Skin of body (tissue), 2 donors: Measurements from ENCODE around the gene PBOV1. TPM values are rescaled to one million over a fixed set of nuclear protein-coding genes. Genes with fewer than 3 reads are reported as not detected.

Source experiments
- DNase-seq: peaks from one replicate; lab custom pipeline; 2025; lab: John Stamatoyannopoulos, UW
- total RNA-seq: library from RNA; depleted of rRNA; stranded (reverse); fragments of >200 nt; gene quantifications from one replicate; pipeline ENCODE4 v1.2.3, GENCODE V29; 2014

The PBOV1 gene
- total RNA-seq = not detected

DNA sequence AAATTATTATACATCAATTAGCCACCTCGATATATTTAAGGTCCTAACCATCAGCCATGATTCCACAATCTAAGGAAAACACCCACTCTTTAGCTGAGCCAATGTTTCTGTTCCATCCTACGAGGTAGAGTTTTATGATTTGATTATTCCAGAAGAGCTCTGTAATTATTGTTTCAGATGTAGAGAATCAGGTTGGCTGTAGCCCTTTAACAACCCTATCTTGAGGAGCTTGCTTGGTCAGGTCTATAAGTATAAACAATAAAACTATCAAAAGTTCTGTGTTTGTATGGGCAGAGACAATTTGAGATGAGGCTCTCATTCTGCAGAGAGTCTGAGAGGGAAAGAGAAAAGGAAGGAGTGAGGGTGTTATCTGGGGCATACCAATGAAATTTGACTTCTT lies at the start of gene PBOV1:
Gene PBOV1, minus strand, starts transcription at position 43 of the 400 bp plus-strand sequence. CDS start 96 bp downstream, outside the sequence.
- DNase-seq = no peak

DNA sequence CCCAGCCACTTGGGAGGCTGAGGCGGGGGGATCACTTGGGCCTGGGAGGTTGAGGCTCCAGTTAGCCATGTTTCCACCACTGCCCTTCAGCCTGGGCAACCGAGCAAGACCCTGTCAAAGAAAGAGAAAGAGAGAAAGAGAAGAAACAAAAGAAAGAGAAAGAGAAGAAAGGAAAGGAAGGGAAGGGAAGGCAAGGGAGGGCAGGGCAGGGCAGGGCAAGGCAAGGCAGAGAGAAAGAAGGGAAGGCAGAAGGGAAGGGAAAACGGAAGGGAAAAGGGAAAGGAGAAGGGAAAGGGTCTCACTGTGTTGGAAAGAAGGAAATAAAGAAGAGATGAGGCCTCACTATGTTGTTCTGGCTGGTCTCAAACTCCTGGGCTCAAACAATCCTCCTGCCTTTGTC lies 47.8 kb upstream of the PBOV1 start:
- DNase-seq = no peak

- no peak for DNase-seq
Measured at GRCh38 chr6:138264372-138264880, 46.1 kb upstream of the PBOV1 start.

- DNase-seq = no peak
Measured at GRCh38 chr6:138263963-138264362, 45.7 kb upstream of the PBOV1 start.

- DNase-seq = peak; percentile 16
Measured at GRCh38 chr6:138261116-138261780, 43.0 kb upstream of the PBOV1 start.

DNA sequence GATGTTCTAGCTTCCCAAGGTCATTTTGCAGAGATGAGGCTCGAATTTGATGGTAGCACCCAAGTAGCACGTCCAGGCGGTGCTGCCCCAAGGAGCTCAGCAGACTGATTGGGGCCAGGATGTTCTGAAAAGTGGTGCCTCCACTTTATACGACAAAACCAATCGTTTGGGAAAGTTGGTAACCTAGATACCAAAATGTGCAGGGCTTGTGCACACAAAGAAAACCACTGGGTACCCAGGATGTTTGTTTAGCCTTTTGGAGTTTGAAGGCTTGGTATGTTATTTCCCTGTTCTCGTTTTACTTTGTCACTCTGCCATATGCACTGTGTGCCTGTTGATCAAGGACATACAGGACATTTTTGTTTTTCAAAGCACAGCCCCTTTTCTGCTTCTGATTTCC lies 40.7 kb upstream of the PBOV1 start:
- DNase-seq = no peak

GRCh38 chr6:138258197-138258596 lies 39.9 kb upstream of the PBOV1 start:
- DNase-seq = no peak

GRCh38 chr6:138257638-138258040 lies 39.3 kb upstream of the PBOV1 start:
- DNase-seq = no peak

GRCh38 chr6:138255443-138255842 lies 37.2 kb upstream of the PBOV1 start:
- DNase-seq = no peak

DNA sequence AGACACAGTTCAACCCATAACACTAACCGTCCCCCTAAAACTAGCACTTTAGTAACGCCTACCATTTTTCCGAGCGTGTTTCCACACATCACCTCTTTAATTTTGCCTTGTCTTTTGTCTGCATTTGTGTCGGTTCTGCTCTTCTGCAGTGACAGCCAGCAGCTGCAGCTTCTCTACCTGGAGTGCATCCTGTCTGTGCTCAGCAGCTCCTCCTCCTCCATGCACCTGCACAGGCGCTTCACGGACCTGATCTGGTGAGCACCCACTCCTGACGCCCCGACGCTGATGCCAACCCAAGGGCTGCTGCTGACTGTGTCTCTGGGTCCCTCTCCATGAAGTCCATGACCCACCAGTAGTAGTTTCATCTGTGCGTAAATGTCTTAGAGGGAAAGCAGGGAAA lies 35.4 kb upstream of the PBOV1 start:
- DNase-seq = no peak

DNA sequence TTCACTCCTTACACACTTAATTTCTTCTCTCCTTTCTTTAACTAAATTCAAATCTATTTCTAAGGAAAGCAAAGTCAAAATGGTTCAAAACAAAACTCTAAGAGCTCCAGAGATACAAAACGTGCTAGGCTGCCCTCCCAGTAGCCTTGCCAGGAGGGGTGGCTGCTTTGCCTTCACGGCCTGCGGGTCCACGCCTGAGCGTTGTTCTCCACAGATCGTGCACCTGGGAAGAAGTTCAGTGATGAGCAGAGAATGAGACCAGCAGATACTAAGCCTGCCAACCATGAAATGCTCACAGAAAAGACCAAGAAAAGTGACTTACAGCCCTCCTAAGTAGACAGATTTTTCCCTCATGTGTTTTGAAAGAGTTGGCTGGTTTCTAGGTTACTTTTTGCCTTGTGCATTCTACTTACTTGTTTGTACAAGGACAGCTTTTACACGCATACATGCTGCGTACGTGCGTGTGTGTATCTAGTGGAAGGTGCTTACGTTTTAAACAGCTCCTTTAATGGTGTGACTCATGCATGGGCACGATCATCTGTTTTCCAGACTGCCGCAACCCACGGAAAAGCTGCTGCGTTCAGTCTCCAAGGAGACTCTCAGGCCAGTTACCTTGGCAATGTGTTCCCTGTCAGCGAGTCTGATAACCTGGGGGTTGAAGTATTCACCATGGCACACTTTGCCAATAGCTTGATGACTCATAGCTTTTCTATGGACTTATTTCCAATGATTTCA lies 32.4 kb upstream of the PBOV1 start:
- DNase-seq = no peak

DNA sequence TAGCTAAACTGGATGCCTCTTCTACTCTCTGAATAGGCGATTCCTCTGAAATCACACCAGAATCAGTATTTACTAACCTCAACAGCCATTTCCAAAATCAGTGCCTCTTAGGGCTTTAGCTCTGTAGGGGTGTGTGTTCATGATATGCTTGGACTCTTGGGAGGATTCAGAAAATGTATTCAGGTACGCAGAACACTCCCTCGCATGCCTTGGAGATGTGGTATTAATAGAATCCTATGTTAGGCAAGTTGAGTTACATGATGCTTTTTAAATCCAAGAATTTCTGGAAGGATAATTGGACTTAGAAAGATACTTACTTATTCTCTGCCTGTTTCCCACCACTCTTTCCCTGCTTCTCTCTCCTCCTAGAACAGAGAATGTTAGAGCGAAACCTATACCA lies 31.8 kb upstream of the PBOV1 start:
- DNase-seq = no peak

GRCh38 chr6:138248878-138249277 lies 30.6 kb upstream of the PBOV1 start:
- no peak for DNase-seq

DNA sequence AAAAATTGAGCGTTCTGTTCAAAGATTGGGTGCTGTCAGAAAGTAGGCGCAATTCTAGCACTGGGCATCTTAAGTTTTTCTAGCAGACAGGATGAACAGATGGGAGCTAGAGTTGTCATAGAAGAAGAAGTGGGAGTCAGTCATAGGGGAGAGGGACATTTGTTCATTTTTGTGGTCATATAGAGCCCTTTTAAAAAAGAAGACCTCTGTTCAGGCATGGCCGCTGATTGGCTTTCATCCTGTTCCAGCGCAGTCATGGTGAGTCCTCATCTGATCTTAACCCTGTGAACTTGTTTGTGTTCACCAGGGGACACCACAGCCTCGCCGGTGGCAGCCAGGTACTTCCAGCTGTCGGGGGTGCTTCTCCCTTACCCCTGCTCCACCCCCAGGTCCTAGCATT lies 29.7 kb upstream of the PBOV1 start:
- no peak for DNase-seq

GRCh38 chr6:138246650-138247440 lies 28.6 kb upstream of the PBOV1 start:
- DNase-seq = no peak

- no peak for DNase-seq
Measured at GRCh38 chr6:138245751-138246150, 27.5 kb upstream of the PBOV1 start.

- DNase-seq = no peak
Measured at GRCh38 chr6:138242987-138243592, 24.8 kb upstream of the PBOV1 start.

DNA sequence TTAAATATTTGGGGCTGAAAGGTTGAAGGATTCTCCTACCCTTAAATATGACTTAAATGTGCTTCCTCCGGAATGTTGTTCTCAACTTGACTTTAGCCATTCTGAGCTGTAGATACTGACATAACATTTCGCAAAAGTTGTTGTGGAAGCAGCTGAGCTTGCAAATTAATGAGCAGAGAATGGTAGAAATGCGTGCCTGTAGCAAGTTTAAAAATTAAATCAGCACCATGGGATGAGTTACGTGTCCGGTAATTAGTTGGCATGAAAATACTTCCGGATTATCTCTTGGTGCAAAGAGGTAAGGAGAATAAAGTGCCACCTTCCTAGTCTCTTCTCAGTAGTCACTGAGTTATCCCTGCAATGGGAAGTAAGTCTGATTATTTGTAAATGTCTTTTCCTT lies 23.6 kb upstream of the PBOV1 start:
- no peak for DNase-seq

GRCh38 chr6:138241381-138241780 lies 23.1 kb upstream of the PBOV1 start:
- DNase-seq = no peak

DNA sequence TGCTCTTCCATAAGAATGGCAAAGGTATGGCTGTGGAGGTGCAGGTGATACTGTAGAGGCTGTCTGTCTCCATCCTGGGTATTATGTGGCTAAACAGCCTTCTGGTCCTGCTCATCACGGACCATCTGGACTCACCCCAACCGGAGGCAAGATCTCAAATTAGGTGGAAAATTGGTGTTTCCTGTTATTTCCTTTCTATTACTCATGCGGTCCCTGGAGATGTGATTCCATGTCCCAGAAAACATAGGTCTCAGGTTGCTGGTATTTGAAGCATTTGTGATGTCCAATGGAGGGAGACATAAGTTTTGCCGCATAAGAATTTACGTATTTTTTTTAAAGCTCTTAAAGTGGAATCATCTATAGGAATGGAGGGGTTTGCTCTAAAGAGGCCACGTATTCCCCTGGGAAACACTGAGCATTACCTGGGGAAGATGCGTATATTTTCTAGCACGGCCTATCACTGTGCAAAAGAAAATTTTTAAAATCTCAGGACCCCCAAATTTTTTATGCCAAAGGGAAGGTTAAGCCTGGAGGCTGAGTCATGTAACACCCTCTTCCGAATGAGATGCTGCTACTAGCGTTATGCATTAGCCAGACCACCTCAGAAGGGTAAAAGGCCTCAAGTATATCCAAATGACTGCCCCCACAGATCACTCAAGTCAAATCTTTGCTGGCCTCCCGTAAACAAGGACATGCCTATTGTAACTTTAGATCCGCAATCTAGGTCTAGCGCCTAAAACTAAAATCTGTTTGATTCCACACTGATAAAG lies 22.4 kb upstream of the PBOV1 start:
- no peak for DNase-seq

GRCh38 chr6:138239774-138240173 lies 21.5 kb upstream of the PBOV1 start:
- DNase-seq = no peak
